ENCODE results near the gene TRAK2. TPM values are rescaled to one million over a fixed set of nuclear protein-coding genes. Genes with fewer than 3 reads are reported as not detected.

Gene TRAK2
- total RNA-seq, 1 experiment from 2014 or later: 9.4 TPM

DNA sequence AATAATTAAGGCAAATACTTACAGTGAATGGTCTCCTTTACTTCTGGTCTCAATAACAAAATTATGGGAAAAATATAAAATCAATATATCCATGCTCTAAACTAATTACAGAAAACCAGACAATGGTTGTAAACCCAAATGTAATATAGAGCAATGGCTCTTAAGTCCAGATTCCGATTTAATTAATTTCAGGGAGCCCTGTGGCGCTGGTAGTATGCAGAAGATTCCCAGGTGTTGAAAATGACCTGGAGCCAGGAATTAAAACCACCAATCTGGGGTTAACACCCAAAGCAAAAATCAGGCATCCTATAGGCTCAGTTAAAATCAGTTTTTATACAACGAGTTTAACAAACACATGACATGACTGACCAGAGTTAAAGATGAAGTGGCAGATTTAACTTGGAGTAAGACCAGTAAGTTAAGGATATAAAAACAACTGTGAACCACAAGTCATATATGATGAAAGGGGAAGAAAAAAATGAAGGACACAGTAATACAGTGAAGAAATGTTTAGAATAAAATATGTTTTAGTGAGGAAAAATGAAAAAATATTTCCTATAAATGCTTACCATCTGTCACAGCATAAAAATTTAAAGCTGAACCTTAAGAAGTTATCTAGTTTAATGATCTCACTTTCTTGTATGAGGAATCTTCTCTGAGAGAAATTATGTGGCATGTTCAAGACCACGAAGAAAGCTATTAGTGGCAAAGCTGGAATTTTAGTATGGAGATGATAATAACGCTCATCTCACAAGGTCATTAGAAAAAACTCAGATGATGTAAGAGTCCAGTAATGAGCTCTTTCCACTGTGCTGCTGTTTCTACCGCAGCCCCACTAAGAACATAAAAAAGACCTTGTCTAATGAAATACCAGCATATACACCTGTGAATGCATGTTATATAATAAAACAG lies 48.4 kb downstream of the TRAK2 start:
- no peak overlapping the region for H3K27ac ChIP-seq (ENCODE audit: low read length)
- DNase-seq: no peak
- TF ChIP-seq EZH2phosphoT487 (IDR thresholded peaks at IDR 0.05; ENCODE audit: borderline replicate concordance, low read length) (no peak), EZH2 (IDR thresholded peaks at IDR 0.05; ENCODE audit: low read length, unreplicated experiment) (no peak)
- TF ChIP-seq, protein P1, sequence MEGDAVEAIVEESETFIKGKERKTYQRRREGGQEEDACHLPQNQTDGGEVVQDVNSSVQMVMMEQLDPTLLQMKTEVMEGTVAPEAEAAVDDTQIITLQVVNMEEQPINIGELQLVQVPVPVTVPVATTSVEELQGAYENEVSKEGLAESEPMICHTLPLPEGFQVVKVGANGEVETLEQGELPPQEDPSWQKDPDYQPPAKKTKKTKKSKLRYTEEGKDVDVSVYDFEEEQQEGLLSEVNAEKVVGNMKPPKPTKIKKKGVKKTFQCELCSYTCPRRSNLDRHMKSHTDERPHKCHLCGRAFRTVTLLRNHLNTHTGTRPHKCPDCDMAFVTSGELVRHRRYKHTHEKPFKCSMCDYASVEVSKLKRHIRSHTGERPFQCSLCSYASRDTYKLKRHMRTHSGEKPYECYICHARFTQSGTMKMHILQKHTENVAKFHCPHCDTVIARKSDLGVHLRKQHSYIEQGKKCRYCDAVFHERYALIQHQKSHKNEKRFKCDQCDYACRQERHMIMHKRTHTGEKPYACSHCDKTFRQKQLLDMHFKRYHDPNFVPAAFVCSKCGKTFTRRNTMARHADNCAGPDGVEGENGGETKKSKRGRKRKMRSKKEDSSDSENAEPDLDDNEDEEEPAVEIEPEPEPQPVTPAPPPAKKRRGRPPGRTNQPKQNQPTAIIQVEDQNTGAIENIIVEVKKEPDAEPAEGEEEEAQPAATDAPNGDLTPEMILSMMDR (conservative IDR thresholded peaks at IDR 0.05; ENCODE audit: low read depth, low read length): no peak
- peaks cover 8% of the 10 kb centered on the region for H3K4me1 ChIP-seq (ENCODE audit: insufficient read depth, low read length)
- intact Hi-C loops (cut with micrococcal nuclease): no loop called here
- H2AFZ ChIP-seq (ENCODE audit: low read length): no peak overlapping the region
- no peaks in the 10 kb centered on the region for H3F3A ChIP-seq (ENCODE audit: low read length, unreplicated experiment)
- no TSS peak for BruUV-seq (replicated peaks)
- POLR2A ChIA-PET (ENCODE audit: unreplicated experiment): no interaction called here
- H3K27me3 ChIP-seq (ENCODE audit: low read length): no peaks in the 10 kb centered on the region
- H3K36me3 ChIP-seq (ENCODE audit: low read depth, low read length): peaks cover 6% of the 10 kb centered on the region; the same call in 1 of the 2 replicates
- no peaks in the 10 kb centered on the region for H4K20me1 ChIP-seq (ENCODE audit: low read length)
- no peaks in the 10 kb centered on the region for H3K9me2 ChIP-seq (replicated peaks; ENCODE audit: low read length)
- no peak overlapping the region for H3K4me2 ChIP-seq (ENCODE audit: low read length)
- CTCF ChIA-PET: no interaction called here
- H3K4me3 ChIP-seq (ENCODE audit: low read length): no peak overlapping the region
- no peaks in the 10 kb centered on the region for H3K79me2 ChIP-seq (ENCODE audit: low read length)
- no peak overlapping the region for H3K9ac ChIP-seq (ENCODE audit: low read length)
- H3K9me3 ChIP-seq (ENCODE audit: low read length): no peaks in the 10 kb centered on the region
- no peak for ATAC-seq

DNA sequence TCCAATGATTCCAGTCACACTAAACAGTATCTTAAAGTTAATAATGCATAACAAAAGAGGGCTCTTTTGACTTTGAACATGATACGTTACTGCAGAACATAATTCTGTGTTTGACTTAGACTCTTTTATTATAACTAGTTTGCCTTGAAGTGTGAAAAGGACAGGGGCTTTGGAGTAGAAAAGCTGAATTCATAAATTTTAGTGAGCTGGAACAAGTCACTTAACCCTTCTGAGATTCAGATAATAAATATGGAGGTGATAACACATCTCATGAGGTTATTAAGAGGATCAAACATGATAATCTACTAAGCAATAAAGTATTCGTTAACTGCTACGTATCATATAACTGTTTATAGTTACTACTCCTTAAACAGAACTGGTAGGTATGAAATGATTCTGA lies 49.4 kb downstream of the TRAK2 start:
- peaks cover 10% of the 10 kb centered on the region; the same call in 1 of the 2 replicates for H3K36me3 ChIP-seq (ENCODE audit: low read depth, low read length)
- H3K9ac ChIP-seq (ENCODE audit: low read length): no peak overlapping the region
- no peak overlapping the region for H3K4me3 ChIP-seq (ENCODE audit: low read length)
- no peak overlapping the region for H2AFZ ChIP-seq (ENCODE audit: low read length)
- H3K9me3 ChIP-seq (ENCODE audit: low read length): no peaks in the 10 kb centered on the region
- ChIA-PET CTCF (no interaction called here), POLR2A (ENCODE audit: unreplicated experiment) (no interaction called here)
- no peak overlapping the region for H3K4me2 ChIP-seq (ENCODE audit: low read length)
- DNase-seq (no peak), ATAC-seq (no peak)
- intact Hi-C loops (cut with micrococcal nuclease): no loop called here
- H3F3A ChIP-seq (ENCODE audit: low read length, unreplicated experiment): no peaks in the 10 kb centered on the region
- no peaks in the 10 kb centered on the region for H3K79me2 ChIP-seq (ENCODE audit: low read length)
- no peaks in the 10 kb centered on the region for H3K9me2 ChIP-seq (replicated peaks; ENCODE audit: low read length)
- no peaks in the 10 kb centered on the region for H3K27me3 ChIP-seq (ENCODE audit: low read length)
- H3K4me1 ChIP-seq (ENCODE audit: insufficient read depth, low read length): peaks cover 8% of the 10 kb centered on the region
- TF ChIP-seq, protein P1 (conservative IDR thresholded peaks at IDR 0.05; ENCODE audit: low read depth, low read length): no peak
- TF ChIP-seq EZH2phosphoT487 (IDR thresholded peaks at IDR 0.05; ENCODE audit: borderline replicate concordance, low read length) (no peak), EZH2 (IDR thresholded peaks at IDR 0.05; ENCODE audit: low read length, unreplicated experiment) (no peak)
- H3K27ac ChIP-seq (ENCODE audit: low read length): no peak overlapping the region
- no peaks in the 10 kb centered on the region for H4K20me1 ChIP-seq (ENCODE audit: low read length)
- BruUV-seq (replicated peaks): no TSS peak

GRCh38 chr2:201396595-201396994 lies 54.7 kb downstream of the TRAK2 start:
- Histone ChIP-seq H3K4me1 (ENCODE audit: insufficient read depth, low read length) (no peaks in the 10 kb centered on the region), H3K4me2 (ENCODE audit: low read length) (no peak overlapping the region), H3K9me3 (ENCODE audit: low read length) (no peaks in the 10 kb centered on the region), H2AFZ (ENCODE audit: low read length) (no peak overlapping the region), H4K20me1 (ENCODE audit: low read length) (no peaks in the 10 kb centered on the region), H3K9ac (ENCODE audit: low read length) (no peak overlapping the region), H3F3A (ENCODE audit: low read length, unreplicated experiment) (no peaks in the 10 kb centered on the region), H3K9me2 (replicated peaks; ENCODE audit: low read length) (no peaks in the 10 kb centered on the region), H3K79me2 (ENCODE audit: low read length) (no peaks in the 10 kb centered on the region), H3K4me3 (ENCODE audit: low read length) (no peak overlapping the region), H3K36me3 (ENCODE audit: low read depth, low read length) (peaks cover 18% of the 10 kb centered on the region; the same call in 1 of the 2 replicates), H3K27me3 (ENCODE audit: low read length) (no peaks in the 10 kb centered on the region), H3K27ac (ENCODE audit: low read length) (no peak overlapping the region)
- no TSS peak for BruUV-seq (replicated peaks)
- DNase-seq: peak; percentile 51
- TF ChIP-seq, protein P1 (conservative IDR thresholded peaks at IDR 0.05; ENCODE audit: low read depth, low read length): no peak
- TF ChIP-seq EZH2 (IDR thresholded peaks at IDR 0.05; ENCODE audit: low read length, unreplicated experiment) (no peak), EZH2phosphoT487 (IDR thresholded peaks at IDR 0.05; ENCODE audit: borderline replicate concordance, low read length) (no peak)
- ChIA-PET POLR2A (ENCODE audit: unreplicated experiment) (no interaction called here), CTCF (no interaction called here)
- ATAC-seq: peak; percentile 76
- intact Hi-C loops (cut with micrococcal nuclease): no loop called here
